Activated T-cell treated with anti-CD3 and anti-CD28 coated beads, Interleukin-2, amount 50 U/mL, for 4 hours (primary cell): Measurements from ENCODE around the gene CCDC134. TPM values are rescaled to one million over a fixed set of nuclear protein-coding genes. Genes with fewer than 3 reads are reported as not detected.
A peak's percentile ranks its signal among the peaks of the same experiment; 100 is the strongest.

Source experiments
- ATAC-seq, 2 donors: fragments of 200-7000 bp; cut with Tn5 transposase; one replicate each; pipeline ENCODE4 v1.10.0; 2021
- DNase-seq: peaks from one replicate; pipeline ENCODE4 v3.0.0-alpha.2; 2020
- H3K27me3 Mint-ChIP-seq: one replicate; pipeline ENCODE4 v1.8.0; 2021; ENCODE audit warnings: low read depth, mixed read lengths
- H3K36me3 Mint-ChIP-seq: one replicate; pipeline ENCODE4 v1.8.0; 2022; ENCODE audit warnings: mixed read lengths; ENCODE audit not compliant: insufficient read depth
- H3K4me1 Mint-ChIP-seq: one replicate; pipeline ENCODE4 v1.8.0; 2021; ENCODE audit warnings: low read depth, mixed read lengths
- H3K4me3 Mint-ChIP-seq: one replicate; pipeline ENCODE4 v1.8.0; 2021; ENCODE audit warnings: mild to moderate bottlenecking, moderate library complexity, mixed read lengths
- H3K9me3 Mint-ChIP-seq: one replicate; pipeline ENCODE4 v1.8.0; 2021; ENCODE audit warnings: mixed read lengths
- total RNA-seq, 3 donors: library from RNA; stranded (reverse); gene quantifications; one replicate each; pipeline ENCODE4 v1.2.1, GENCODE V29; 2021

Gene CCDC134
- total RNA-seq, 3 donors from 2014 or later = 16.0 to 20.2 (median 18.4) TPM

GRCh38 chr22:41838842-41839618 is 38.6 kb downstream of the CCDC134 start:
- Mint-ChIP-seq H3K9me3 (no peaks in the 10 kb centered on the region), H3K27me3 (no peaks in the 10 kb centered on the region), H3K4me3 (no peak overlapping the region), H3K4me1 (peaks cover 71% of the 10 kb centered on the region), H3K36me3 (peaks cover 52% of the 10 kb centered on the region)
- ATAC-seq (no peak), DNase-seq (no peak)

DNA sequence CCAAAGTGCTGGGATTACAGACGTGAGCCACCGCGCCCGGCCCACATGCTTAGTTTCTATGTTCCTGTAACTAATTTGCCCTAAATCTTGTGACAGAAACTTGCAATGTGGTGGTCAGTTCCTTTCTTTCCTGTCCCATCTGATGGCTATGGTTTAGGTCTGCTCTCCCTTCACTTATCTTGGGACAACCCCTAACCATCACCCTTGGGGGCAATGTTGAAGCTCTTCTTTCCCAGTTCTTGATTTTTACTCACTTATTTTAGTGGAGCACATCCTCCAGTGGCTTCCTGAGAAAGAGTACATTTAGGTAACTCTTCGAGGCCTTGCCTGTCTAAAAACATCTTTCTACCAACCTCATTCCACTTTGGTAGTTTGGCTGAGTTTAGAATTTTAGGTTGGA is 39.7 kb downstream of the CCDC134 start:
- no peak overlapping the region for H3K4me3 Mint-ChIP-seq
- no peaks in the 10 kb centered on the region for H3K9me3 Mint-ChIP-seq
- peaks cover 74% of the 10 kb centered on the region for H3K4me1 Mint-ChIP-seq
- ATAC-seq (no peak), DNase-seq (no peak)
- H3K27me3 Mint-ChIP-seq = no peaks in the 10 kb centered on the region
- peaks cover 48% of the 10 kb centered on the region for H3K36me3 Mint-ChIP-seq

GRCh38 chr22:41841085-41841712 is 40.7 kb downstream of the CCDC134 start:
- ATAC-seq = no peak
- Mint-ChIP-seq H3K27me3 (no peaks in the 10 kb centered on the region), H3K4me1 (peaks cover 79% of the 10 kb centered on the region), H3K4me3 (no peak overlapping the region), H3K36me3 (peaks cover 51% of the 10 kb centered on the region), H3K9me3 (no peaks in the 10 kb centered on the region)
- no peak for DNase-seq

DNA sequence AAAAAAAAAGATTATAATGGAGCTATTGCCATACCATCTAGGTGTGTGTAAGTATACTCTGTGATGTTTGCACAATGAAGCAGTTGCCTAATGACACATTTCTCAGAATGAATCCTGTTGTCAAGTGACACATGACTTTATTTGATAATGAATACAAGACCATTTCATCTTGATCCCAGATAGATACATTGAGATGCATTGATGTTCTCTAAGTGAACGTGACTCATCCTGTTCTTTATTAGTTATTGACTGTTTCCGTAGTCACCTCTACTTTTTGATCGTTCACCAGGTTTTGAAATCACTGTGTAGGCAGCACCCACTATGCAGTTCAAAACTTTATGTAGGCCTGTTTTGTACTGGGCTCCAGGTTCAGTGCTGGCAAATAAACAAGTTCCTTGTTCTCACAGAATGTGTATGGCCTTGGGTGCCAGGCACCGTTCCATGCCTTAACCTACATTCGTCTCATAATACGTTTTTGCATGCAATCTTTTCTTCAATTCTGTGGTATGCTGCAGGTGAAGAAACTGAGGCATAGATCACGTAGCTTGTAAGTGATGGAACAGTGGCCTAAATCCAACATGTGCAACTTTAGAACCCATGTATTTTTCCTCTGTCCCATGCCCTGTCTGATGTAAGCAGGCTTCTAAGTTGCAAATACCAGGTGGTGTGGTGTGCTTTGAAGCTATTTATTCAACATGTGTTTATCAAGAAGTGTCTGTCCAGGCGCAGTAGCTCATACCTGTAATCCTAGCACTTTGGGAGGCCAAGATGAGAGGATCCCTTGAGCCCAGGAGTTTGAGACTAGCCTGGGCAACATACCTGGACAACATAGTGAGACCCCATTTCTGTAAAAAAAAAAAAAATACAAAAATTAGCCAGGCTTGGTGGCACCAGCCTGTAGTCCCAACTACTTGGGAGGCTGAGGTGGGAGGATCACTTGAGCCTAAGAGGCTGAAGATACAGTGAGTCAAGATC is 42.8 kb downstream of the CCDC134 start:
- no peaks in the 10 kb centered on the region for H3K9me3 Mint-ChIP-seq
- H3K4me1 Mint-ChIP-seq = peaks cover 81% of the 10 kb centered on the region
- DNase-seq (no peak), ATAC-seq (peak; percentile 90 to 95)
- H3K36me3 Mint-ChIP-seq = peaks cover 41% of the 10 kb centered on the region
- no peaks in the 10 kb centered on the region for H3K27me3 Mint-ChIP-seq
- peak overlapping the region; percentile 45 for H3K4me3 Mint-ChIP-seq

DNA sequence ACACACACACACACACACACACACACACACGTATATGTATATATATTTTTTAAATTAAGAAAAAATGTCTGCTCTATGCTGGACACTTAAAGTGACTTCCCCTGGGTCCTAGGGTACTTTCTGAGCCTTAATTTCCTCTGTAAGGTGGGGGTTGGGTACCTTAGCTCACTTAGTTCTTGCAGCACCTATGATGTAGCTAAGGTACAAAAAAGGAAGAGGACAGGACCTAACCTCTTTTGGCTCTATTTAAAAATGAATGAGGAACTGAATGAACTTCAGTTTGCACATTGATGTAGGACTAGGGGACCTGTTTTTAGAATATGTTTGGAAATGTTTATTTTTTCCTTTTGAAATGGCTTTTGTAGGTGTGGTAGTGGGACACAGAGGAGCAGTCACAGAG is 43.6 kb downstream of the CCDC134 start:
- Mint-ChIP-seq H3K27me3 (no peaks in the 10 kb centered on the region), H3K4me1 (peaks cover 80% of the 10 kb centered on the region), H3K36me3 (peaks cover 34% of the 10 kb centered on the region), H3K9me3 (no peaks in the 10 kb centered on the region), H3K4me3 (no peak overlapping the region)
- DNase-seq (no peak), ATAC-seq (no peak)

GRCh38 chr22:41844513-41844912 is 44.0 kb downstream of the CCDC134 start:
- H3K36me3 Mint-ChIP-seq = peaks cover 30% of the 10 kb centered on the region

DNA sequence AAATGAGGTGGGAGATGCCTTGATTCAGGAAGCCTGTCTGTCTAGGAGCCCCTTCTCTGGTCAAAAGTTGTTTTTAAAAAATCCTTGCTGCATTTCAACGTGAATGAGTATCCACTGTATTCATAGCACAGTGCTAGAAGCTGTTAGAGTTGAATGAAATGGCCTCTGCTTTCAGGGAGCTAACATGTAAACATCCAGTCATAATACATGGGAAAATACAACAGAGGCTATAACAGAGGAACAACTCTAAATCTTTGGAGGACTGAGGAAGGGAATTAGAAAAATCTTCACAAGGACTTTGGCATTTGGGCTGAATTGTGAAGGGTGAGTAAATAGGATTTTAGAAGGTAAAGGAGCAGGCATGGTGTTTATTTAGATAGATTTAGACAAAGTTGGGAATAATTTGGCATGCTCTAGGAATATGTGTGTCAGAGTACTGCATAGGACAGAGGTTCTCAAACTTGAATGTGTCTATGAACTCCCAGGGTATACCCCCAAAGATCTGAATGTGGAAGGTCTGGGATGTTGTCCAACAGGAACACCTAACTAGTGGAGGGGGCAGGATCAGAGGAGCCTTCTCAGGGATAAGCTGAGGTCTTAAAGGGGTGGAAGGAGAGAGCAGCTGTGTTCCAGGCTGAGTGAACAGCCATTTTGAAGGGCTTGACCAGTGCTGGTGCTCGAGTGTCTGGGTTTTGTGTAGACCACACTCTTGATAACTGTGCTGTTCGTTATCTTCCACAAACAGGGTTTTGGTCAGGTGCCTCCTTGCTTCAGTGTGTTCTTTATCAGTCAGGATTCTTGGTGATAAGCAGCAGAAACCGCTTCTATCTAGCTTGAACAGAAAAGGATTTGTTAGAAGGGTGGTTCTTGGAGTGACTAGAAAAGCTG is 45.1 kb downstream of the CCDC134 start:
- Mint-ChIP-seq H3K9me3 (no peaks in the 10 kb centered on the region), H3K4me3 (no peak overlapping the region), H3K36me3 (peaks cover 23% of the 10 kb centered on the region), H3K27me3 (no peaks in the 10 kb centered on the region), H3K4me1 (peaks cover 79% of the 10 kb centered on the region)
- no peak for ATAC-seq
- DNase-seq = no peak

More at GRCh38 chr22:41844513-41844912, 44.0 kb downstream of the CCDC134 start:
- Mint-ChIP-seq H3K4me1 (peaks cover 79% of the 10 kb centered on the region), H3K4me3 (no peak overlapping the region), H3K27me3 (no peaks in the 10 kb centered on the region), H3K9me3 (no peaks in the 10 kb centered on the region)
- DNase-seq = no peak
- ATAC-seq = no peak

- no peak overlapping the region for H3K4me3 Mint-ChIP-seq
- no peaks in the 10 kb centered on the region for H3K27me3 Mint-ChIP-seq
- no peak for DNase-seq
- peaks cover 20% of the 10 kb centered on the region for H3K36me3 Mint-ChIP-seq
- no peaks in the 10 kb centered on the region for H3K9me3 Mint-ChIP-seq
- no peak for ATAC-seq
- H3K4me1 Mint-ChIP-seq = peaks cover 75% of the 10 kb centered on the region
Measured at GRCh38 chr22:41846268-41846987, 45.9 kb downstream of the CCDC134 start.

DNA sequence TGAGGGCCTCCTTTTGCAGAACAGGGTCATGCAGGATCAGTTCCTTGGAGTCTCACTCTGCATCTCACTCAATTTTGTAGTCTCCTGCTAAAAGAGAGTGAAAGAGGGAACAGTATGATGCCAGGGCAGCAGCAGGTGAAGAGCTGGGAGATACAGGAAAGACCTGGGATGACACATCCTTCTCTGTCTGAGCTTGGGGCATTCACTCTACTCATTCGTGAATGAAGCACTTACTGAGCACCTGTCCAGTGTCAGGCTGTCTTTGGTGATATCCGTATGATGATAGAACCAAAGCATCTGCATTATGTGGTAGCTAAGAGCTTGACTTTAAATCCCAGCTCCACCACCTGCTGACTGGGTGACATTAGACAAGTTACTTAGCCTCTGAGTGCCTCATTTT is 46.8 kb downstream of the CCDC134 start:
- Mint-ChIP-seq H3K4me3 (no peak overlapping the region), H3K9me3 (no peaks in the 10 kb centered on the region), H3K36me3 (peaks cover 18% of the 10 kb centered on the region), H3K4me1 (peaks cover 69% of the 10 kb centered on the region), H3K27me3 (no peaks in the 10 kb centered on the region)
- no peak for ATAC-seq
- no peak for DNase-seq

DNA sequence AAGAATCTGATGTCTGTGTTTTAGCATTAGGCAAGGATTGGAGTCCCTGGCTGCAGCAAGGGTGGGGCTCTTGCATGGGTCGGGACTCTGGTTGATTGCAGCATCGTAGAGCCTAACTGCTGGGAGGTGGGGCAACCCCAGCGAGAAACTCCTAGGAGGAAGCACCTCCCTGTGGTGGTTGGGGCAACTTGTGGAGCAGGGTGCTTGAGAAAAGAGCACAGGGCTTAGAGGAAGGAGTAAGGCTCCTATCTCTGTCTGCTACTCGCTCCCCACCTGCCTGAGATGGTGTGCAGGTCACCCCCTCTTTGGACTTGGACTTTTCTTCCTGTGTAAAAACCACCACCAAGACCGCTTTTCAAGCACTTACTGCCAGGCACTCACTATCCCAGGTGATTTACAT is 48.0 kb downstream of the CCDC134 start:
- peak in 1 of 2 donors; percentile 20 for ATAC-seq
- H3K36me3 Mint-ChIP-seq = peaks cover 23% of the 10 kb centered on the region
- H3K4me3 Mint-ChIP-seq = no peak overlapping the region
- no peaks in the 10 kb centered on the region for H3K9me3 Mint-ChIP-seq
- no peak for DNase-seq
- H3K4me1 Mint-ChIP-seq = peaks cover 64% of the 10 kb centered on the region
- H3K27me3 Mint-ChIP-seq = no peaks in the 10 kb centered on the region

DNA sequence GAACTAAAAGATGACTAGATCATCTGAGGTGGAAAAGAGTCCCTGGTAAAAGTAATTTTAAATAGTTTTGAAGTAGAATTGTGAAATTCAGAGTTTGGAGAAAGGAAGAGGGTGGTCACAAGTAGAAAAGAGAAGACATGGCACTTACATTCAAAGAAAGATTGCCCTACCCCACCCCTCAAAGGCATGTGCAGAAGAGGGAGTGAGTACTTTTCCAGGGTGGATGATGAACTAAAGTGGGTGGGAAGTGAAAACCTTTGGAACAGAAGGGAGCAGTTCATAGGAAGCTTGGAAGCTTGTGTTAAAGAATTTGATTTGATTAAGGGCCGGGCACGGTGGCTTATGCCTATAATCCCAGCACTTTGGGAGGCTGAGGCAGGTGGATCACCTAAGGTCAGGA is 56.0 kb downstream of the CCDC134 start:
- Mint-ChIP-seq H3K4me1 (peaks cover 65% of the 10 kb centered on the region), H3K4me3 (no peak overlapping the region), H3K27me3 (no peaks in the 10 kb centered on the region), H3K36me3 (peaks cover 14% of the 10 kb centered on the region), H3K9me3 (no peaks in the 10 kb centered on the region)
- DNase-seq (no peak), ATAC-seq (no peak)

DNA sequence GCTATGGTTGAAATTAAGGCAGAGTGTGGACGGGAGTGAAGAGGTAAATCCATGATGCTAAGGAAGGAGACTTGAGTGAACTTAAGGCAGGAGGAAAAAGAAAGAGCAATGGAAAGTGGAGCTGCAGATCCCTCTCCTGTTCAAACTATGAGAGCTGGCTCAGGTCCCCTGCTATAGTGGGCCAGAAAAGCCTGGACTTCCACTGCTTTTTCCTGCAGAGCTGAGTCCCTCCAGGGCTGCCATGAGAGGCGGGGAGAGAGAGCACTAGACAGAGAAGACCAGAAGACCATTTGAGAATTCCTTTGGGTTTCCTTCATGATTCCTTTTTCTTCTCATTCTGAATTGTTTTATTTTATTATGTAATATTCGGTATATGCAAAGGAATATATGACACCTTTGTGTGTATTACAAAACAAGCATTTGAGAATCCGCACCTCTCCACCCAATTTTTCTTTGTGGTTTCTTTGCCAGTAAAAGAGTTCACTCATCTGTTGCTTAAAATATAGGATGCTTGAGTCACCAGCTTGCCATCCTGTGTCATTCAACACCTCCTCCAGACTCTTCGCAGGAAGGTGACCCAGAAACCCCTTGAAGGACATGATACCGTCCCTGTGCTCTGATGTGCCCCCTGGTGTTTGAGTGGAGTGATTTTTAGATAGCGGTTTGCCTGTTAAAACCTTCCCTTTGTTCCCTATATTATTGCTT is 56.8 kb downstream of the CCDC134 start:
- ATAC-seq (peak; percentile 58 to 69), DNase-seq (peak; percentile 73)
- Mint-ChIP-seq H3K9me3 (no peaks in the 10 kb centered on the region), H3K4me3 (peak overlapping the region; percentile 57), H3K27me3 (no peaks in the 10 kb centered on the region), H3K4me1 (peaks cover 69% of the 10 kb centered on the region), H3K36me3 (peaks cover 11% of the 10 kb centered on the region)

- H3K4me3 Mint-ChIP-seq = peak overlapping the region; percentile 57
- DNase-seq = no peak
- no peak for ATAC-seq
- H3K36me3 Mint-ChIP-seq = peaks cover 9% of the 10 kb centered on the region
- H3K9me3 Mint-ChIP-seq = no peaks in the 10 kb centered on the region
- peaks cover 73% of the 10 kb centered on the region for H3K4me1 Mint-ChIP-seq
- no peaks in the 10 kb centered on the region for H3K27me3 Mint-ChIP-seq
Measured at GRCh38 chr22:41857860-41858199, 57.4 kb downstream of the CCDC134 start.
